OCI-LY1 (cell line): ENCODE data around the gene ZNF770.

ENCODE experiments used
- H2AFZ ChIP-seq: fragments of 200-600 bp; sonication (generic), shearing (Covaris generic); 2 replicates; pipeline ENCODE4 v1.6.0; 2014; ENCODE audit warnings: antibody characterized with exemption, mild to moderate bottlenecking, low read length
- H3F3A ChIP-seq: fragments of 200-600 bp; sonication (generic), shearing (Covaris generic); 2 replicates; pipeline ENCODE4 v1.6.0; 2014; ENCODE audit warnings: mild to moderate bottlenecking, antibody characterized with exemption, low read length, moderate library complexity; ENCODE audit not compliant: insufficient read depth
- H3K27ac ChIP-seq: fragments of 200-600 bp; sonication (generic); 2 replicates; pipeline ENCODE4 v1.5.1; 2014; ENCODE audit warnings: low read length, mixed run types, mild to moderate bottlenecking, low read depth; ENCODE audit not compliant: poor library complexity, severe bottlenecking
- H3K27me3 ChIP-seq: fragments of 200-600 bp; sonication (generic); 2 replicates; pipeline ENCODE4 v1.6.0; 2014; ENCODE audit warnings: antibody characterized with exemption, mild to moderate bottlenecking, low read length, moderate library complexity; ENCODE audit not compliant: insufficient read depth
- H3K36me3 ChIP-seq: fragments of 200-600 bp; sonication (generic); 2 replicates; pipeline ENCODE4 v1.6.1; 2014; ENCODE audit warnings: mild to moderate bottlenecking, antibody characterized with exemption, low read length, moderate library complexity, mixed read lengths; ENCODE audit not compliant: insufficient read depth
- H3K4me1 ChIP-seq: fragments of 200-600 bp; sonication (generic); 2 replicates; pipeline ENCODE4 v1.5.1; 2014; ENCODE audit warnings: mild to moderate bottlenecking, low read length, moderate library complexity; ENCODE audit not compliant: insufficient read depth, severe bottlenecking
- H3K4me2 ChIP-seq: fragments of 200-600 bp; sonication (generic), shearing (Covaris generic); 2 replicates; pipeline ENCODE4 v1.6.1; 2014; ENCODE audit warnings: low read length
- H3K4me3 ChIP-seq: fragments of 200-600 bp; sonication (generic); 2 replicates; pipeline ENCODE4 v1.5.1; 2014; ENCODE audit warnings: low read length, low read depth, mild to moderate bottlenecking, mixed read lengths; ENCODE audit not compliant: poor library complexity, severe bottlenecking
- H3K79me2 ChIP-seq: fragments of 200-600 bp; shearing (Covaris generic); 2 replicates; pipeline ENCODE4 v1.6.1; 2016; ENCODE audit warnings: mixed run types, low read length, mixed read lengths; ENCODE audit not compliant: insufficient read depth
- H3K9ac ChIP-seq: fragments of 200-600 bp; sonication (generic), shearing (Covaris generic); 2 replicates; pipeline ENCODE4 v1.6.1; 2014; ENCODE audit warnings: mild to moderate bottlenecking, low read length, mixed read lengths
- H3K9me2 ChIP-seq: fragments of 200-600 bp; sonication (generic), shearing (Covaris generic); 2 replicates; pipeline ENCODE4 v1.6.1; 2014; ENCODE audit warnings: low read depth, mild to moderate bottlenecking, low read length, mixed read lengths
- H3K9me3 ChIP-seq: fragments of 200-600 bp; shearing (Covaris generic); 2 replicates; pipeline ENCODE4 v1.6.1; 2014; ENCODE audit warnings: low read length, mixed read lengths
- H4K20me1 ChIP-seq: fragments of 200-600 bp; sonication (generic), shearing (Covaris generic); 2 replicates; pipeline ENCODE4 v1.6.0; 2016; ENCODE audit warnings: mild to moderate bottlenecking, low read length; ENCODE audit not compliant: insufficient read depth
- EZH2 ChIP-seq: fragments of 200-600 bp; sonication (generic), shearing (Covaris generic); IDR thresholded peaks from 2 replicates; pipeline ENCODE4 v1.8.0; 2017; ENCODE audit warnings: borderline replicate concordance, mixed run types, mild to moderate bottlenecking, antibody characterized with exemption, low read length, moderate library complexity, mixed read lengths
- TF ChIP-seq, protein P1 (sequence below): fragments of 200-600 bp; sonication (generic), shearing (Covaris generic); IDR thresholded peaks from 2 replicates; pipeline ENCODE4 v1.5.1; 2017; ENCODE audit warnings: mild to moderate bottlenecking, antibody characterized with exemption, low read length, moderate library complexity, mixed read lengths

Gene ZNF770

DNA sequence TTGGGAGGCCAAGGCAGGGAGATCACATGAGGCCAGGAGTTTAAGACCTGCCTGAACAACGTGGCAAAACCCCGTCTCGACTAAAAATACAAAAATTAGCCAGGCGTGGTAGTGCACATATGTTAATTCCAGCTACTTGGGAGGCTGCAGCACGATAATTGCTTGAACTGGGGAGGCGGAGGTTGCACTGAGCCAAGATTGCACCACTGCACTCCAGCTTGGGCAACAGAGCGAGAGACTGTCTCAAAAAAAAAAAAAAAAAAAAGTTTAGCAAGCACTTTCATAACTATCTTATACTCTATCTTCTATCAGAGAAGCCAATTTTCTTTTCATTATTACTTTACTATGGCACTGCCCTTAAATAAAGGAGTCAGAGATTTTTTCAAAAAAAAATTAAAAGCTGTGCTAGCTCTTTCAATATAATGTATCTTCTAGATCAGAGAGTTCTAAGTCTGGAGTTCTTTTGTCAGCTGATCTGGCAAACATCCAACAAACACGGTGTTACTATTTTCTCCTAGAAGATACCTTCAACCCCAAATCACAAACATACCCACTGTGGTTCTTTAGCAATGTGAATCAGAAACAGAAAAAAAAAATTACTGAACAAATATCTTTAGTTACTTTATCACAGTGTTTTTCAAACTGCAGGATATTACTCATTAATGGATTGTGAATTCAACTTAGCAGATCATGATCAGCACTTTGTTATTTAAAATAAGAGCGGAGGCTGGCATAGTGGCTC is 3.0 kb downstream of the ZNF770 start:
- Histone ChIP-seq H3K27ac (no peak overlapping the region), H3K4me3 (peak overlapping the region; percentile 4), H3K79me2 (peaks cover 45% of the 10 kb centered on the region), H2AFZ (no peak overlapping the region), H3K9me2 (no peaks in the 10 kb centered on the region), H4K20me1 (no peaks in the 10 kb centered on the region), H3K27me3 (no peaks in the 10 kb centered on the region), H3K9ac (peak overlapping the region; percentile 12; the same call in 1 of the 2 replicates), H3F3A (no peaks in the 10 kb centered on the region), H3K36me3 (peaks cover 46% of the 10 kb centered on the region), H3K4me1 (peaks cover 37% of the 10 kb centered on the region), H3K4me2 (peak overlapping the region; percentile 37), H3K9me3 (no peaks in the 10 kb centered on the region)
- TF ChIP-seq, protein P1, sequence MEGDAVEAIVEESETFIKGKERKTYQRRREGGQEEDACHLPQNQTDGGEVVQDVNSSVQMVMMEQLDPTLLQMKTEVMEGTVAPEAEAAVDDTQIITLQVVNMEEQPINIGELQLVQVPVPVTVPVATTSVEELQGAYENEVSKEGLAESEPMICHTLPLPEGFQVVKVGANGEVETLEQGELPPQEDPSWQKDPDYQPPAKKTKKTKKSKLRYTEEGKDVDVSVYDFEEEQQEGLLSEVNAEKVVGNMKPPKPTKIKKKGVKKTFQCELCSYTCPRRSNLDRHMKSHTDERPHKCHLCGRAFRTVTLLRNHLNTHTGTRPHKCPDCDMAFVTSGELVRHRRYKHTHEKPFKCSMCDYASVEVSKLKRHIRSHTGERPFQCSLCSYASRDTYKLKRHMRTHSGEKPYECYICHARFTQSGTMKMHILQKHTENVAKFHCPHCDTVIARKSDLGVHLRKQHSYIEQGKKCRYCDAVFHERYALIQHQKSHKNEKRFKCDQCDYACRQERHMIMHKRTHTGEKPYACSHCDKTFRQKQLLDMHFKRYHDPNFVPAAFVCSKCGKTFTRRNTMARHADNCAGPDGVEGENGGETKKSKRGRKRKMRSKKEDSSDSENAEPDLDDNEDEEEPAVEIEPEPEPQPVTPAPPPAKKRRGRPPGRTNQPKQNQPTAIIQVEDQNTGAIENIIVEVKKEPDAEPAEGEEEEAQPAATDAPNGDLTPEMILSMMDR = no peak
- TF ChIP-seq EZH2 = no peak

DNA sequence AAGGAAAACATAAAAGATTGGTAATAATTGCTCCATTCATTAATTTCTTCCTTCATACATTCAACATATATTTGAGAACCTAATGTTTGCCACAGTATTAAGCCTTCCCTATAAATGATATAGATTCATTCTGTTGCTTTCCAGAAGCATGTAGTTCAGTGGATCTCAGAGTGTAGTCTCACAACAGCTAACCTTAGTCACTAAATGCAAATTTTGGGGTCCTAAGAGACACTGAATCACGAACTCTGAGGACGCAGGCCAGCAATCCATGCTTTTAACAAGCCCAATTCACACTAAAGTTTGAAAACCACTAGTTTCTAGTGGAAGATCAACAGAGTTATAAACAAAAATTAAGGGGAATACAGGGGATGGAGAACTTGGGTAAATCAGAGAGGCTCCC is 11.3 kb downstream of the ZNF770 start:
- no peak overlapping the region for H3K9ac ChIP-seq
- H3K9me2 ChIP-seq = no peaks in the 10 kb centered on the region
- no peak overlapping the region for H3K4me2 ChIP-seq
- H3K27me3 ChIP-seq = no peaks in the 10 kb centered on the region
- H3F3A ChIP-seq = no peaks in the 10 kb centered on the region
- H3K9me3 ChIP-seq = no peaks in the 10 kb centered on the region
- H2AFZ ChIP-seq = no peak overlapping the region
- no peaks in the 10 kb centered on the region for H3K79me2 ChIP-seq
- no peak overlapping the region for H3K4me3 ChIP-seq
- no peaks in the 10 kb centered on the region for H4K20me1 ChIP-seq
- H3K27ac ChIP-seq = no peak overlapping the region
- H3K36me3 ChIP-seq = peaks cover 18% of the 10 kb centered on the region; the same call in 1 of the 2 replicates
- no peak for TF ChIP-seq EZH2
- TF ChIP-seq, protein P1 = no peak
- H3K4me1 ChIP-seq = no peaks in the 10 kb centered on the region

DNA sequence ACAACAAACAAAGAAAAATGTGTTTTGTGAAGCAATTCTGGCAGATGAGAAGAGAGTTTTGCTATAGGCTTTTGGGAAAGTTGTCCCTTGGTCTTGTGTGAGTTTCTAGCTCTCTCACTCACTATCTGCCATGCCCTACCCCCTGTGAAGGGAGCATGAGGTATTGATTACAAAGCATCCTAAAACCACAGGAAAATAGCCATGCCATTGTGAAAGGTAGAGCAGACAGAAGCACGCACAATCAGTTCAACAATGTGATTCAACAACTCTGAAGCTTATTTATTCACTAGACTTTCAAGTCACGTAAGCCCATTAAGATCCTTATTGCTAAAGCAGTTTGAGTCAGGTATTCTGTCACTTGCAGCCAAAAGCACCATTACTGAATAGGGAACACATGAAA is 12.0 kb downstream of the ZNF770 start:
- no peak overlapping the region for H2AFZ ChIP-seq
- no peaks in the 10 kb centered on the region for H3K27me3 ChIP-seq
- H3F3A ChIP-seq = no peaks in the 10 kb centered on the region
- H3K9me2 ChIP-seq = no peaks in the 10 kb centered on the region
- TF ChIP-seq, protein P1 = no peak
- no peak for TF ChIP-seq EZH2
- no peaks in the 10 kb centered on the region for H3K79me2 ChIP-seq
- H3K36me3 ChIP-seq = peaks cover 12% of the 10 kb centered on the region; the same call in 1 of the 2 replicates
- no peaks in the 10 kb centered on the region for H4K20me1 ChIP-seq
- H3K9me3 ChIP-seq = no peaks in the 10 kb centered on the region
- no peaks in the 10 kb centered on the region for H3K4me1 ChIP-seq
- H3K4me3 ChIP-seq = no peak overlapping the region
- no peak overlapping the region for H3K27ac ChIP-seq
- H3K4me2 ChIP-seq = no peak overlapping the region
- H3K9ac ChIP-seq = no peak overlapping the region
